Stimulated activated CD4-positive, alpha-beta T cell treated with anti-CD3 and anti-CD28 coated beads, Interleukin-15, amount 100 ng/mL, for 48 hours (primary cell): Measurements from ENCODE around the gene HTR4.
A peak's percentile ranks its signal among the peaks of the same experiment; 100 is the strongest.
"Not testable (repeated sequence)": the region's sequence is repeated elsewhere in the genome, so short reads cannot be mapped to it uniquely, and the experiment has no call there.

Source experiments
- DNase-seq, 2 donors: peaks; one replicate each; pipeline ENCODE4 v3.0.0-alpha.2; 2020; ENCODE audit warnings: low read depth in 2 of 2

HTR4 gene

GRCh38 chr5:148539851-148540250 is 114.5 kb downstream of the HTR4 start:
- DNase-seq = no peak

- DNase-seq = no peak
These were observed 119.1 kb downstream of the HTR4 start for GRCh38 chr5:148535190-148535589.

GRCh38 chr5:148532969-148533670 is 121.2 kb downstream of the HTR4 start:
- no peak for DNase-seq

GRCh38 chr5:148529450-148529849 is 124.9 kb downstream of the HTR4 start:
- DNase-seq = not testable (repeated sequence)

GRCh38 chr5:148524721-148525120 is 129.6 kb downstream of the HTR4 start:
- no peak for DNase-seq

- DNase-seq = no peak
These were observed 131.2 kb downstream of the HTR4 start for GRCh38 chr5:148523139-148523538.

- no peak for DNase-seq
These were observed 138.9 kb downstream of the HTR4 start for GRCh38 chr5:148515460-148515859.

GRCh38 chr5:148514344-148514743 is 140.0 kb downstream of the HTR4 start:
- no peak for DNase-seq

GRCh38 chr5:148512498-148512897 is 141.8 kb downstream of the HTR4 start:
- no peak for DNase-seq

- no peak for DNase-seq
These were observed 142.4 kb downstream of the HTR4 start for GRCh38 chr5:148511810-148512347.

GRCh38 chr5:148509893-148510292 is 144.4 kb downstream of the HTR4 start:
- DNase-seq = no peak

GRCh38 chr5:148507648-148508047 is 146.7 kb downstream of the HTR4 start:
- DNase-seq = no peak

GRCh38 chr5:148499452-148499851 is 154.9 kb downstream of the HTR4 start:
- DNase-seq = no peak

GRCh38 chr5:148497757-148498156 is 156.6 kb downstream of the HTR4 start:
- no peak for DNase-seq

GRCh38 chr5:148492351-148492750 is 162.0 kb downstream of the HTR4 start:
- DNase-seq = no peak

- no peak for DNase-seq
These were observed 162.5 kb downstream of the HTR4 start for GRCh38 chr5:148491793-148492184.

- no peak for DNase-seq
These were observed 163.1 kb downstream of the HTR4 start for GRCh38 chr5:148491015-148491792.

- no peak for DNase-seq
These were observed 165.6 kb downstream of the HTR4 start for GRCh38 chr5:148488757-148489156.

- DNase-seq = no peak
These were observed 167.9 kb downstream of the HTR4 start for GRCh38 chr5:148486456-148486855.

GRCh38 chr5:148484651-148485050 is 169.7 kb downstream of the HTR4 start:
- DNase-seq = no peak

GRCh38 chr5:148483750-148484149 is 170.6 kb downstream of the HTR4 start:
- no peak for DNase-seq

GRCh38 chr5:148482697-148483462 is 171.4 kb downstream of the HTR4 start:
- DNase-seq = peak; percentile 38 to 57
